HG02943 (cell line): ENCODE measurements around the gene MYOM1.

Source experiments
- ATAC-seq: cut with Tn5 transposase; IDR thresholded peaks from one replicate; pipeline ENCODE4 v1.9.1; 2021; ENCODE audit warnings: mild to moderate bottlenecking, low read depth, moderate library complexity; ENCODE audit not compliant: unreplicated experiment

The MYOM1 gene

GRCh38 chr18:3219631-3220335 lies at the start of gene MYOM1:
TSS of gene MYOM1 (minus strand) at chr18:3219968. CDS start at chr18:3215223, 4,745 bp downstream.
- ATAC-seq = no peak

GRCh38 chr18:3269241-3269913 lies 49.6 kb upstream of the MYOM1 start:
- no peak for ATAC-seq

- ATAC-seq = no peak
Measured at GRCh38 chr18:3268306-3268705, 48.5 kb upstream of the MYOM1 start.

GRCh38 chr18:3266062-3266608 lies 46.4 kb upstream of the MYOM1 start:
- no peak for ATAC-seq

GRCh38 chr18:3265564-3266033 lies 45.8 kb upstream of the MYOM1 start:
- no peak for ATAC-seq

- no peak for ATAC-seq
Measured at GRCh38 chr18:3264362-3264761, 44.6 kb upstream of the MYOM1 start.

GRCh38 chr18:3263132-3263700 lies 43.4 kb upstream of the MYOM1 start:
- no peak for ATAC-seq

- peak; percentile 37 for ATAC-seq
Measured at GRCh38 chr18:3262234-3263131, 42.7 kb upstream of the MYOM1 start.

- peak; percentile 77 for ATAC-seq
Measured at GRCh38 chr18:3261373-3262233, 41.8 kb upstream of the MYOM1 start, which contains the start of gene MYL12B. TSS of gene MYL12B (plus strand) at chr18:3262133. CDS start at chr18:3272899, 10,766 bp downstream.

GRCh38 chr18:3260995-3261372 lies 41.2 kb upstream of the MYOM1 start:
- ATAC-seq = no peak

GRCh38 chr18:3257627-3258120 lies 37.9 kb upstream of the MYOM1 start:
- no peak for ATAC-seq

- ATAC-seq = no peak
Measured at GRCh38 chr18:3256693-3257626, 37.2 kb upstream of the MYOM1 start.

- no peak for ATAC-seq
Measured at GRCh38 chr18:3255611-3256165, 35.9 kb upstream of the MYOM1 start.

GRCh38 chr18:3254725-3255124 lies 35.0 kb upstream of the MYOM1 start:
- ATAC-seq = no peak

GRCh38 chr18:3252843-3253242 lies 33.1 kb upstream of the MYOM1 start:
- no peak for ATAC-seq

- ATAC-seq = no peak
Measured at GRCh38 chr18:3251963-3252277, 32.2 kb upstream of the MYOM1 start.

- ATAC-seq = no peak
Measured at GRCh38 chr18:3251249-3251962, 31.6 kb upstream of the MYOM1 start.
